Stimulated activated CD4-positive, alpha-beta T cell treated with anti-CD3 and anti-CD28 coated beads, Interleukin-12 subunit alpha, Interleukin-12 subunit beta, amount 100 ng/mL, for 4 hours (primary cell): ENCODE data around the gene UTP11.

ENCODE experiments used
- DNase-seq: peaks from one replicate; pipeline ENCODE4 v3.0.0-alpha.2; 2020

Gene UTP11

DNA sequence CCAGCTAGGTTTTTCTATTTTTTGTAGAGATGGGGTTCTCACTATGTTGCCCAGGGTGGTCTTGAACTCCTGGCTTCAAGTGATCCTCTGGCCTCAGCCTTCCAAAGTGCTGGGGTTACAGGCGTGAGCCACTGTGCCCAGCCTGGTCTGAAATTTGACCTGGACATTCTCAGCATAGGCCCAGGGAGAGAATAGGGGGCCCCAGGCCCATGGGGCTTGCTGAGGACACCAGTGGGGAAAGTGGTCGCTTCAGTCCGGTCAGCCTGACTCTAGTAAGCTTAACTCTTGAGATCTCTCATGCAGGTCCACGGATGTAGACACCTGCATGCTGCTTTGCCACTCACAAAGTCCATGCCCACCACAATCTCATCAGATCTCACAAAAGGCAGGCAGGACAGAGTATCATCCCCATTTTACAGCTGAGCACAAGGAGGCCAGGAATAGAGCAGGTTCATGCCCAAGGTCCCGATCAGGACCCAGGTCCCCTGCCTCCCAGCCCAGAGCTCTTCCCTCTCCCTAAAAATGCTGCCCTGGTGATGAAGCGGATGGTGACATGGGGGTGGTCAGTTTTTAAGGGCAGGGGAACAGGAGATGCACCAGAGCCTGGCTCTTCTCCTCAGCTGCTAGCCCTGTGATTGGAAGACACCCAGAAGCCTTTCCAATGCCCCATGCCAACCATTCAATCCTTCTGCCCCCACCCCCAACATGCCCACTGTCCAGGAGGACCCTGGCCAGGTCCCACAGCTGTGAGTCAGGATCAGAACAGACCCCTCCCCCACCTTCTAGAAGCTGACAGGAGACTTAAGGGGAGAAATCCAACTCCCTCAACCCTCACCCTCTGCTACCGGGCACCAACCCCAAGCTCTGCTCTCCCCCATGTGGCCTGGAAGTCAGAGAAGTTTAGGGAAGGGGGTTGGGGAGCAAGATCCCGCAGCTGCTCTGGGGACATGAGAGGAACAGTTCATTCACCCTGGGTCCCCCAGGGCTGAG lies 9.0 kb upstream of the UTP11 start:
- DNase-seq = no peak

DNA sequence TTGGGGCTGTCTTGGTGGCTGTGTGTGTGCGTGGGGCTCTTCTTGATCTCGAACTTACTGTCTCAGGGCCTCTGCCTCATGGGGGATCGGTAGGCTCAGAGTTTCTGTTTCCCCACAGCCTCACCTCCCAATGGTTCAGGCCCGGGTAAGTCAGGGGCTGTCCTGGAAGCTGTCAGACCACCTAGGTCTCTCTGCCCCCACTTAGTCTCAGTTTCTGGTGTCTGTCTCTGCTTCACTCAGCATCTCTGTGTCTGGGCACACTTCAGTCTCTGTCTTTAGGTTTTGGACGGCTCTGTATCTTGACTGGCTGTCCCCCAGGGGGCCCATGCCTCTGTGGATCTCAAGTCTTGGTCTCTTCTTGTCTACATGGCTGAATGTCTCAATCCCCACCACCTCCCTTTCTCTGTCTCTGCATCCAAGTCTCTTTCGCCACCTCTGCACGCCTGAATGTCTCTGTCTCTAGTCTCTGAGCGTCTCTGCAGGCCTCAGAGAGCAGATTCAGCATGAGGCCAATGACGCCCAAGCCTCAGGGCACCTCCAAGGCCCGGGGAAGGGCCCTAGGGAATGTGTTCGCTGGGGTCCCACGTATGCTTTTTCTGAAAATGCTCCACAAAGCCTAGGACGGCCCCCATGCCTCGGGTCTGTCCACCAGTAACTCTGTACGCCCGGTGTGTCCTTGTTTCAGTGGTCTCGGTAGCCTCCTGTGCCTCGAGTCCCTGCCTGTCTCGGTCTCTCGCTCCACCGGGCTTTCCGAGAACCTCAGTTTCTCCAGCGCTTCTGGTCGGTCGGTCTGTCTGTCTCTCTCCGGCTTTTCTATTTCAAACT lies 8.0 kb upstream of the UTP11 start:
- no peak for DNase-seq

DNA sequence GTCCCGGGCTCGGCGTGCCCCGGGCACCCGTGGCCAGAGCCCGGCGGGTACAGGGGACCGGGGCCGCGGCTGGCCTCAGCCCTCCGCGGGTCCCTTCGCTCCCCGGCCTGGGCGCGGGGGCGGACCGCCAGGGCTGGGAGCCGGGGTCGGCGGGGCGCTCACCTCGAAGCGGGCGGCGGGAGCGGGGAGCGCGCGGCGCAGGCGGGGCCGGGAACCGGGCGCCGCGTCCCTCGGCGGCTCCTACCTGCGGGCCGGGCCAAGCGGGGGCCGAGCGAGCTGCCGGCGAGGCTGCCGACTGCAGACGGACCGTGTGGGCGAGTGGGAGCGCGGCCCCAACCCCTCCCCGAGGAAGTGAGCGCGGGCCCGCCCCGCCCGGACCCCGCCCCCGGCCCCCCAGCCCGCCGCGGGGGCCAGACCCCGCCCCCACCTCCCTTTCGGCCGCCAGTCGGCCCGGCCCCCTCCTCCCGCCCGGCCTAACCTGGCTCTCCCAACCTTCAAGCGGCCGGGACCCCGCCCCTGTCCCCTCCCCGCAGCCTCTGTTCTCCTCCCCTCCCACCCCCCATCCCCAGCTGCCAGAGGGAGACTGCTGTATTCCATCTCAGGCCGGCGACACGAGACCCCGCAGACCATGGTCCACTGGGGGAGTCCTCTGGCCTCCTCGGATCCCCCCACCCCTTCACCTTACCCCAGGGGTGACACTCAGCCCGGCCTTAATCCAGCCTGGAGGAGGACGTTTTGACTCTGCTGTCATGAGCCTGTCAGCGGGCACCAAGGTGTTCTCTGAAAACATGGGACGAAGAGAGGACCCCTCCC lies 7.1 kb upstream of the UTP11 start, which contains the start of gene FHL3:
Gene FHL3, minus strand, starts transcription at position 320 of the 813 bp plus-strand sequence. CDS start 6,102 bp downstream, outside the sequence.
- DNase-seq = peak; percentile 59

- no peak for DNase-seq
Measured at GRCh38 chr1:38006008-38006828, 6.3 kb upstream of the UTP11 start.

DNA sequence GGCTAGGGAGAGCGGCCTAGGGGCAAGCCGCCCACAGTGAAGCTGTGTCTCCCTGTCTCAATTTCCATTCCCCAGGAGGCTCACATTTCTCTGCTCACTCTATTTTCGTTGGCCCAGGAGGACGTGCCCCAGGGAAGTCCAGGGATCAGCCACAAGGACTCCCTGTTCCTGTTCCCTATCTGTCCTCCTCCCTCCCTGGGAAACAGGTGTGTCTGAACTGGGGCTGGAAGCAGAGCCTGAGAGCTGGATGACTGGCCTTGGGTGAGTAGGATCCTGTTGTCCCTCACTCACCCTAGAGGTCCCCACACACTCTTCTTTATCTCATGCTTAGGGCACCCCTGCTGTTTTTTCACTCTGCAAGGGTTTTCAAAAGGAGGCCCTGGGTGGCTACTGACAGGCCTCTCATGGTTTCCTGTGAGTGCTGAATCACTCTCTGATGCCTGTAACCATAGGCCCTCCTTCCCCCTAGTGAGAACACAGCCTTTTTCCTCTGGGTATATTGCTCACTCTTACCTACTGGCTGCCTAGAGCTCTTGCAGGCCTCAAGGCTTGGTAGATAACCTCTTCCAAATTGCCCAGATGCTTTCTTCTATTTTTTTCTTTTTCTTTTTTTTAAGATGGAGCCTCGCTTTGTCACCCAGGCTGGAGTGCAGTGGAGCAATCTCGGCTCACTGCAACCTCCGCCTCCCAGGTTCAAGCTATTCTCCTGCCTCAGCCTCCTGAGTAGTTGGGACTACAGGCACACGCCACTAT lies 3.3 kb upstream of the UTP11 start:
- no peak for DNase-seq

DNA sequence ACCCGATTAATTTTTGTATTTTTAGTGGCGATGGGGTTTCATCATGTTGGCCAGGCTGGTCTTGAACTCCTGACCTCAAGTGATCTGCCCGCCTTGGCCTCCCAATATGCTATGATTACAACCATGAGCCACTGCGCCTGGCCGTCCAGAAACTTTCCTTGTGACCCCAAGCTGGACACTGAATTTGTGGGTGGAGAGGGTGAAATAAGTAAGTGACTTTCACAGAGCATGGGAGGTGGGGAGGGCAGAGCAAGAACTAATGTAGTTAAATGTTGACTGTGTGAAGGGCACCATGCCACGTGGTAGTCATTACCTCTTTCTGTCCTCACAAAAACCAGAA lies 2.7 kb upstream of the UTP11 start:
- no peak for DNase-seq

DNA sequence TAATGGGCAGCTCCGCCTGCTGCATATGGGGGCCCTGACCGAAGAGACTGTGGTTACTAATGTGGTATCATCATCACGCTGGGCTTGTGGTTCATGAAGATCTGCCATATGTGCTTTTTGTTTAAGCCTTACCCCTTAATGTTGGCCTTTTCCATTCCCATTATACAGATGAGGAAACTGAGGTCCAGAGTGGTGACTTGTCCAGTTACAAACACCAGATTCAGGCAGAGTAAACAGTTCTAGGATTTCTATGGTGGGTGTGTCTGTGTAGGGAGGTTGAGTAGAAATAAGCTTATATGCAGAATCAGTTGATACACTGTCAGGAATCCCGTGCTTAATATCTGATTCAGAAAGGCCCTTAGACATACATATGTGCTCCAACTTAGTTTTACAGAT lies 691 bp downstream of the UTP11 start:
- DNase-seq = no peak

DNA sequence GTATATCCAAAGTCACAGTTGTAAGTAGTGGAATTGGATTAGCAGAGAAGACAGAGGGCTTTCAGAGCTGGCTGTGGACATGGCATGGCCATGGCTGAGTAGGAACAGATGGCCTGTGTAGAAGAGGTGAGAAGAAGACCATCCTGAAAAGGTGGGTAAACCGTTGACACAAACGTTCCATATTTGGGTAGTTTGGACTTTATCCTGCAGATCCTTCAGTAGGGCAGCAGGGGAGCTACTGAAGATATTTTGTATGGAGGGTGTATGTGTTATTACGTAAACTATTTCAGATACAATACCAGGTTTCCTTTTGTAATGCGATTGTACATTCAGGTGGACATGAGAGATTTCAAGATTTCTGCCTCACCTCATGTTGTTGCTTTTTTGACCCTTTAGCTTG lies 1.6 kb downstream of the UTP11 start:
- DNase-seq = no peak

- DNase-seq = no peak
Measured at GRCh38 chr1:38014724-38015424, 2.3 kb downstream of the UTP11 start.

- DNase-seq = no peak
Measured at GRCh38 chr1:38015978-38016725, 3.6 kb downstream of the UTP11 start.

DNA sequence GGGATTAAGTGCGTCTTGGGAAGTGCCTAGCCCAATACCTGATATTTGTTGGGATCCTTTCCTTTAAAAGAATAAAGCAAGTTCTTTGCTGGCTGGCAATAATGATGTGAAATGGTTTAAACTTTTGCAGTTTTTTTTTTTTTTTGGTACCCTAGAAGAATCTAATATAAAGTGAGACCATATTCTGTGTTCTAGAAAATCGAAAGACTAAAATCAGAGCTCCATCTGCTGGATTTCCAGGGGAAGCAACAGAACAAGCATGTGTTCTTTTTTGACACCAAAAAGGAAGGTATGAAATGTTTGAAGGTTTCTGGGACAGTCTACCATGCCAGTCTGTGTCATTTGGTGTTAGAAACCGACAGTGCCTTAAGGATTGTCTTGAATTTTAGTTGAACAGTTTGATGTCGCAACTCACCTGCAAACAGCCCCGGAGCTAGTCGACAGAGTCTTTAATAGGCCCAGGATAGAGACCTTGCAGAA lies 6.4 kb downstream of the UTP11 start:
- no peak for DNase-seq

DNA sequence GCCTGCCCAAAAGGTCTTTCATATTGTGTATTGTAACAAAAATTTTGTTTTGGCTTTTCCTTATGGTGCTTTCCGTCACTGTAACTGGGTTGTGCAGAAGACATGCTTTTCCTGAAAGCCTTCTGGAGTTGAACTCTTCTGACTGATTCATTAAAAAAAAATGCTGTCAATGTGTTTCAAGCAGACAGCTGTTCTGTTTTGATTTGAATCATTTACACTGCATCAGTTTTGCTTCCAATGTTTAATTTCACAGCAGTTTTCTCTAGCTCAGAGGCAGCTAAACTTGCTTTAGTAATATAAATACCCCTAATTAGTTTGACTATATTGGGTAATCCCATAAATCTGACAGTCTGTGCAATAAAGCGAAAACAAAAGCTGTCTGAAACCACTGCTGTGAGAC lies 7.9 kb downstream of the UTP11 start:
- no peak for DNase-seq

GRCh38 chr1:38021969-38022368 lies 9.4 kb downstream of the UTP11 start:
- DNase-seq = no peak

- no peak for DNase-seq
Measured at GRCh38 chr1:38022810-38023209, 10.3 kb downstream of the UTP11 start.

- DNase-seq = no peak
Measured at GRCh38 chr1:38025233-38025632, 12.7 kb downstream of the UTP11 start.

- DNase-seq = no peak
Measured at GRCh38 chr1:38025664-38026063, 13.1 kb downstream of the UTP11 start.

DNA sequence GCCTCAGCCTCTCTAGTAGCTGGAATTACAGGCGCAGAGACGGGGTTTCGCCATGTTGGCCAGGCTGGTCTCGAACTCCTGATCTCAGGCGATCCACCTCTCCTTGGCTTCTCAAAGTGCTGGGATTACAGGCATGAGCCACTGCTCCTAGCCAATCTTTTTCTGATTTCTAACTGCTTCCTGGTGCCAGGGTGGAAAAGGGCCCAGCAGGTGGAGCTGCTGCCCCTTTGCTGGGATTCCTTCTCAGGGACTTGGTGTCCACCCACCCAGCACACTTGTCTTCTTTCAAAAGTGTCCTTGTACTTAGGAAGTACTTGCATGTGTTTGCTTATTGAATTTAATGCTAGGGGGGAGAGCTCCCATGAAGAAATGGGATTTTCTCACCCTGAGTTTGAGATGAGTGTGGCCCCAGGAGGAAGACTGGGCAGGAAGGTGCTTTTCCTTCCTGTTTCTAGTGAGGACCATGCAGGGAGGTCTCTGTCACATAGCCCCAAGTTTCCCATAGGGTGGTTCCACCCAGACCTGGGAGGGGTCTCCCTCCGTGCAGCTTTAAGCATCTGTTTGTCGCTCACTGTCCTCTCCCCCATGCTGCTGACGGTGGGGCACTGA lies 14.2 kb downstream of the UTP11 start:
- DNase-seq = peak; percentile 55

DNA sequence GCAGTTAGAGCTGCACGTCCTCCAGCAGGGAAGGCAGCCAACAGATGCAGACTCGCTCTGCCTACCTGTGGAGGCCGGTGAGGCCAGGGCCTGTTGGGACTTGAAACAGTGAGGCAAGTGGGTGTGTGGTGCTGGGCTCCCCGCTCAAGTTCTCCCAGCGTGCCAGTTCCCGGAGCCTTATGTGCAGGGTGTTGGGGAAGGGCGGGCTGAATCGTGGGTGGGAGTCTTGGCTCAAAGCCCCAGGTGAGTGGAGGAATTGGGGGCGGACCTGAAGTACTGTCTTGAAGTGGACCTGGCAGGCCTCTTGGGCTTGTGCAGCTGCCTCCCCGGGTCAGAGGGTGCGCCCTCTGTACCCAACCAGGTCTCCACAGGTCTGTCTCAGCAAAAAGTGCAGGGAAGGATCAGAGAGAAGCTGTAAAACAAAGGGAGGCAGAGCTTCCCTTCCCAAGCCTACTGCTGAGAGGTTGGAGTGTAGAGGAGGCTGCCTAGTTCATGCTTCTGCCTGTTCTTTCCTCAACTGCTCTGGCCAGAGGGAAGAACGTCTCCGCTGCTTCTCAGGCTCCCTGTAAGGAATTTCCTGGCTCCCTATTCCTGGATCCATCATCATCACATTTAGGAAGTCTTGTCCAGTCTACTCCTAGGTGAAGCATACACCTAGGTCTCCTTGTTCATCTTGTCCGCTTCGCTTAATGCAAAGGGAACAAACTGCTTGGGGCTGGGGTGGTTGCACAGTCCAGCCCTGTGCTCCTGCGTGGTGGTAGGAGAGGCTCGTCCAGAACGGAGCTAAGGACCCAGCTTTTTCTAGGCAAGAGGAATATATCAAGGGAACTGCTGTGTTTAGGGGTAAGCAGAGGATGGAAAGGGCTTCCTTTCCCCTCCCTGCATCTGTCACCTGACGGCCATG lies 14.9 kb downstream of the UTP11 start:
- no peak for DNase-seq
